Measurements from ENCODE around the gene ZNF892.
"Not testable (repeated sequence)": the region's sequence is repeated elsewhere in the genome, so short reads cannot be mapped to it uniquely, and the experiment has no call there.

The ZNF892 gene

GRCh38 chr2:95225658-95226057, 18.3 kb downstream of the ZNF892 start:
- no peak for DNase-seq (ENCODE audit: low spot score)

GRCh38 chr2:95231723-95232122, 24.4 kb downstream of the ZNF892 start:
- DNase-seq (ENCODE audit: low spot score), result peak; percentile 87

GRCh38 chr2:95232232-95232631, 24.9 kb downstream of the ZNF892 start:
- peak; percentile 20 for DNase-seq (ENCODE audit: low spot score)

- DNase-seq (ENCODE audit: low spot score), result no peak
Measured at GRCh38 chr2:95234286-95234785, 27.0 kb downstream of the ZNF892 start.

- DNase-seq (ENCODE audit: low spot score), result no peak
Measured at GRCh38 chr2:95234816-95235215, 27.5 kb downstream of the ZNF892 start.

GRCh38 chr2:95238131-95238530, 30.8 kb downstream of the ZNF892 start:
- no peak for DNase-seq (ENCODE audit: low spot score)

- no peak for DNase-seq (ENCODE audit: low spot score)
Measured at GRCh38 chr2:95240091-95240490, 32.8 kb downstream of the ZNF892 start.

GRCh38 chr2:95240556-95240955, 33.2 kb downstream of the ZNF892 start:
- DNase-seq (ENCODE audit: low spot score), result no peak

GRCh38 chr2:95242084-95242483, 34.8 kb downstream of the ZNF892 start:
- not testable (repeated sequence) for DNase-seq (ENCODE audit: low spot score)

Measured in AG20443 (cell line).